ENCODE results near the gene MNDA.

DNA sequence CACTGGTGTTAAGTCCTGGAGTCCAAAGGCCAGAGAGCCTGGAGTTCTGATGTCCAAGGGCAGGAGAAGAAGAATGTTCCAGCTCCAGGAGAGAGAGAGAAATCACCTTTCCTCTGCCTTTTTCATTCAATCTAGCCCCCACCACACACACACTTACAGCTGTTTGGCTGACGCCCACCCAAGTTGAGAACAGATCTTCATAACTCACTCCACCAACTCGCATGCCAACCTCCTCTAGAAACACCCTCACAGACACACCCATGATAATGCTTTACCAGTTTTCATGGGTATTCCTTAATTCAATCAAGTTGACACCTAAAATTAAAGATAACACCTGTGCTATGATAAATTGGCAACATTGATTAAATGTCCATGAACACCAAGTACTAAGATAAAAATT, 42.0 kb downstream of the MNDA start:
- TF ChIP-seq, protein P1, sequence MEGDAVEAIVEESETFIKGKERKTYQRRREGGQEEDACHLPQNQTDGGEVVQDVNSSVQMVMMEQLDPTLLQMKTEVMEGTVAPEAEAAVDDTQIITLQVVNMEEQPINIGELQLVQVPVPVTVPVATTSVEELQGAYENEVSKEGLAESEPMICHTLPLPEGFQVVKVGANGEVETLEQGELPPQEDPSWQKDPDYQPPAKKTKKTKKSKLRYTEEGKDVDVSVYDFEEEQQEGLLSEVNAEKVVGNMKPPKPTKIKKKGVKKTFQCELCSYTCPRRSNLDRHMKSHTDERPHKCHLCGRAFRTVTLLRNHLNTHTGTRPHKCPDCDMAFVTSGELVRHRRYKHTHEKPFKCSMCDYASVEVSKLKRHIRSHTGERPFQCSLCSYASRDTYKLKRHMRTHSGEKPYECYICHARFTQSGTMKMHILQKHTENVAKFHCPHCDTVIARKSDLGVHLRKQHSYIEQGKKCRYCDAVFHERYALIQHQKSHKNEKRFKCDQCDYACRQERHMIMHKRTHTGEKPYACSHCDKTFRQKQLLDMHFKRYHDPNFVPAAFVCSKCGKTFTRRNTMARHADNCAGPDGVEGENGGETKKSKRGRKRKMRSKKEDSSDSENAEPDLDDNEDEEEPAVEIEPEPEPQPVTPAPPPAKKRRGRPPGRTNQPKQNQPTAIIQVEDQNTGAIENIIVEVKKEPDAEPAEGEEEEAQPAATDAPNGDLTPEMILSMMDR (IDR thresholded peaks at IDR 0.05) = no peak
- no peak for TF ChIP-seq POLR2A (IDR thresholded peaks at IDR 0.05)

All from heart left ventricle (tissue), 13 donors.